Vagina (tissue), 2 donors: ENCODE results near the gene USP1.

Source experiments
- CTCF ChIP-seq, 3 experiments: fragments of 450-650 bp in 2 of 3; fragments of 200-600 bp in 1 of 3; sonication (generic) in 1 of 3; IDR thresholded peaks; one replicate each; pipeline ENCODE4 v1.5.1; 2017 to 2019; ENCODE audit warnings: antibody characterized with exemption in 3 of 3, mild to moderate bottlenecking in 2 of 3, moderate library complexity in 2 of 3
- POLR2A ChIP-seq, 2 donors: fragments of 450-650 bp; IDR thresholded peaks; one replicate each; pipeline ENCODE4 v1.6.1; 2017; ENCODE audit warnings: antibody characterized with exemption in 2 of 2, mild to moderate bottlenecking in 2 of 2, moderate library complexity in 2 of 2

DNA sequence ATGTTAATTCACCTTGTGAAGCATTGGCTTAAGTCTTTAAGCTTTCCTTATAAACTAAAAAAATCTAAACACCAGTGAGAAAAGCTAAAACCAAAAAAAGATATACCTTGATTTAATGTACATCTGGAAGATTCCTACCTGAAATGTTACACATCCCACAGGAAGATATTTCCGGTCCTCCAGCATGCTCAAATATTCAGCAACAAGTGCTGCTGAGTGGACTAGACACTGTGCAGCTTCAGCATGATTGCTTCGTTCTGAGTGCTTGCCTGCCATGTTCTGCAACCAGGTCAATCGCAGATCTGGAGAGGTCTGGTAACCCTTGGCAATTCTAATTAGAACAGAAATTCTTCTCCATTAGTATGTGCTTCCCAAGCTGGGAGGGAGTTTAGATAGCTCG lies 57.3 kb downstream of the USP1 start:
- TF ChIP-seq CTCF (IDR thresholded peaks at IDR 0.05) (no peak), POLR2A (IDR thresholded peaks at IDR 0.05) (no peak)
